Breast epithelium (tissue), 4 donors: ENCODE data around the gene EML1. TPM values are rescaled to one million over a fixed set of nuclear protein-coding genes. Genes with fewer than 3 reads are reported as not detected.

Source experiments
- DNase-seq, 2 donors: peaks; one replicate each; pipeline ENCODE4 v3.0.0-alpha.2; 2019; ENCODE audit warnings: low spot score in 2 of 2
- H3K27ac ChIP-seq, 2 donors: fragments of 200-600 bp; sonication (generic) in 1 of 2; one replicate each; pipeline ENCODE4 v1.5.1; 2016 to 2019; ENCODE audit warnings: mild to moderate bottlenecking in 1 of 2
- H3K27me3 ChIP-seq, 2 donors: fragments of 200-600 bp; sonication (generic) in 1 of 2; one replicate each; pipeline versions ENCODE4 v1.5.1 to v1.6.0; 2017 to 2019; ENCODE audit warnings: control low read depth in 1 of 2, mild to moderate bottlenecking in 1 of 2
- H3K36me3 ChIP-seq: fragments of 200-600 bp; one replicate; pipeline ENCODE4 v1.5.1; 2019
- H3K4me1 ChIP-seq, 2 donors: fragments of 200-600 bp; sonication (generic); one replicate each; pipeline ENCODE4 v1.5.1; 2016 to 2019; ENCODE audit warnings: control low read depth in 1 of 2
- H3K4me3 ChIP-seq, 3 donors: fragments of 200-600 bp; sonication (generic); 1 replicate in 2 of 3; 2 replicates in 1 of 3; pipeline ENCODE4 v1.5.1; 2016 to 2019; ENCODE audit warnings: mild to moderate bottlenecking in 3 of 3, moderate library complexity in 2 of 3
- H3K9me3 ChIP-seq, 2 donors: fragments of 200-600 bp; sonication (generic) in 1 of 2; one replicate each; pipeline ENCODE4 v1.5.1; 2016 to 2019; ENCODE audit warnings: control low read depth in 1 of 2
- POLR2A ChIP-seq: fragments of 450-650 bp; IDR thresholded peaks from one replicate; pipeline ENCODE4 v1.6.1; 2016; ENCODE audit warnings: antibody characterized with exemption, mild to moderate bottlenecking, moderate library complexity
- POLR2AphosphoS5 ChIP-seq, 3 donors: sonication (generic); formaldehyde crosslinking; IDR thresholded peaks; one replicate each; pipeline ENCODE4 v1.6.1; 2017; ENCODE audit warnings: antibody characterized with exemption in 3 of 3
- intact Hi-C: fragments of 100-400 bp; cut with DNase I; formaldehyde crosslinking; loops from one replicate; pipeline ENCODE4 v1.15.1; 2023; ENCODE audit warnings: low total_unique reads
- total RNA-seq, 3 donors: library from RNA; depleted of rRNA; stranded (reverse); fragments of >200 nt; gene quantifications; one replicate each; pipeline ENCODE4 v1.1.0, GENCODE V29; 2016
- TF ChIP-seq, protein P1 (sequence below), 3 donors: fragments of 450-650 bp; IDR thresholded peaks; one replicate each; pipeline ENCODE4 v1.5.1; 2016 to 2017; ENCODE audit warnings: antibody characterized with exemption in 3 of 3, mild to moderate bottlenecking in 3 of 3, moderate library complexity in 3 of 3

The EML1 gene
- total RNA-seq, 3 donors from 2014 or later, result 11.3 to 26.1 (median 25.9) TPM

DNA sequence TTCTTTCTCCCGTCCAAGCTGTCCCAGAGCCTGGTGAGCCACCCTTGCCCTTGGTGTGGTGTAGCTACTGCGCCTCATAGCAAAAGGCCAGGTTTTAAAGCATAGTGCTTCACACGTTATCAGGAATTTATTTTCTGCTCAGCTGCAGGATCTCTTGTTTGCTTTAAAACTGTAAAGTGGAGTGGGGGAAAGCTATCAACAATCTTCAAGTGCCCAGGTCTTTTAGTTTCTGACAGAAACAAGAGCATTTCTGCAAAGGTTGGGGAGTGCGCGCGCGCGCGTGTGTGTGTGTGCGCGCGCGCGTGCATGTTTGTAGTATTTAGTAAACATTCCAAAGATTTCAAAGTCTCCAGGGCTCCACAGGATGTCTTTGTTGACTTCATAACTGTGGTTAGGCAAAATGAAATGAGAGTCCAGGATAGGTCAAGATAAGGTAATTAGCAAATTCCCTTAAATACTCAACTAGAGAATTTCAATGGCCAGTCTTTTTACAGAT, 45.5 kb downstream of the EML1 start:
- no peak overlapping the region for H3K27ac ChIP-seq
- no peak for DNase-seq

DNA sequence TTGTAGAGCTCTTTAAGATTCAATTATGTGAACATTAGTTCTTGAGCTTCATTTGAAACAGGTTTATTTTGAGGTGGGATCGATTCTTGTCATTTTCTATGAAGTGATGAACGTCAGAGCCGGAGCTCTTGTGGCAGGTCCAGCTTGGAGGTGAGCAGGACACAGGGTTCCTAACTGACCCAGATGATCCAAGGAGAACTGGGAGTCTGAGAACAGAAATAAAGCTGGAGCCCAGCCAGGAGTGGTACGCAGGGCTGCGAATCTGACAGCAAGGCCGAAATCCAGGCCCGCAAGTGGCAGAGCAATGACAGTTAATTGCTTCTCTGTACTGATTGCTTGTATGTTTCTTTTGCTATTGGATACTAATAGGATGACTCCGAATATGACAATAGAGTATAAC, 46.5 kb downstream of the EML1 start:
- H3K27me3 ChIP-seq, result no peaks in the 10 kb centered on the region
- intact Hi-C loops, result no loop called here
- no peak overlapping the region for H3K4me3 ChIP-seq
- H3K36me3 ChIP-seq, result no peaks in the 10 kb centered on the region
- DNase-seq, result no peak
- no peak for TF ChIP-seq POLR2A
- TF ChIP-seq, protein P1, sequence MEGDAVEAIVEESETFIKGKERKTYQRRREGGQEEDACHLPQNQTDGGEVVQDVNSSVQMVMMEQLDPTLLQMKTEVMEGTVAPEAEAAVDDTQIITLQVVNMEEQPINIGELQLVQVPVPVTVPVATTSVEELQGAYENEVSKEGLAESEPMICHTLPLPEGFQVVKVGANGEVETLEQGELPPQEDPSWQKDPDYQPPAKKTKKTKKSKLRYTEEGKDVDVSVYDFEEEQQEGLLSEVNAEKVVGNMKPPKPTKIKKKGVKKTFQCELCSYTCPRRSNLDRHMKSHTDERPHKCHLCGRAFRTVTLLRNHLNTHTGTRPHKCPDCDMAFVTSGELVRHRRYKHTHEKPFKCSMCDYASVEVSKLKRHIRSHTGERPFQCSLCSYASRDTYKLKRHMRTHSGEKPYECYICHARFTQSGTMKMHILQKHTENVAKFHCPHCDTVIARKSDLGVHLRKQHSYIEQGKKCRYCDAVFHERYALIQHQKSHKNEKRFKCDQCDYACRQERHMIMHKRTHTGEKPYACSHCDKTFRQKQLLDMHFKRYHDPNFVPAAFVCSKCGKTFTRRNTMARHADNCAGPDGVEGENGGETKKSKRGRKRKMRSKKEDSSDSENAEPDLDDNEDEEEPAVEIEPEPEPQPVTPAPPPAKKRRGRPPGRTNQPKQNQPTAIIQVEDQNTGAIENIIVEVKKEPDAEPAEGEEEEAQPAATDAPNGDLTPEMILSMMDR (IDR thresholded peaks at IDR 0.05), result no peak
- TF ChIP-seq POLR2AphosphoS5 (IDR thresholded peaks at IDR 0.05), result no peak
- H3K27ac ChIP-seq, result no peak overlapping the region
- H3K4me1 ChIP-seq, result no peaks in the 10 kb centered on the region
- no peaks in the 10 kb centered on the region for H3K9me3 ChIP-seq

More for the DNA sequence above, 45.5 kb downstream of the EML1 start:
- Histone ChIP-seq H3K27me3 (no peaks in the 10 kb centered on the region), H3K9me3 (no peaks in the 10 kb centered on the region), H3K36me3 (no peaks in the 10 kb centered on the region), H3K4me1 (no peaks in the 10 kb centered on the region), H3K4me3 (no peak overlapping the region)
- intact Hi-C loops, result no loop called here
- TF ChIP-seq, protein P1 (IDR thresholded peaks at IDR 0.05), result no peak
- TF ChIP-seq POLR2AphosphoS5 (IDR thresholded peaks at IDR 0.05), result no peak

DNA sequence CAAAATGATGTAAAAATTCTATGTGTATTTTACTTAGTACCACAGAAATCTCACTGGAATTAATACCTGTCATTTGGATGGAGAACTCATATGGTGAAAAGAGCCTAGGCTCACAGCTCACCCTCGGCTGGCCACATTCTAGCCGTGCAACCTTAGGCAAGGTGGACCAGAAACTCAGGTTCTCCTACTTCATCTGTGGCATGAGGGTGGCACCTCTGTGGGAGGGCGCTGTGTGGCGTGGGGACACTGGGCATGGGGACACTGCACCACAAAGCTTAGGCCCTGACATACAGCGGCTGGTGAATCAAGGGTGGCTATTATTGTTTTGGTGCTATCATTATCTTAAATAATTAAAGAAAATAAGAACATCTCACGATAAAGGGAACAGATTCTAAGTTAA, 47.1 kb downstream of the EML1 start:
- no peak for DNase-seq
- TF ChIP-seq POLR2AphosphoS5 (IDR thresholded peaks at IDR 0.05), result no peak
- TF ChIP-seq POLR2A, result no peak
- TF ChIP-seq, protein P1 (IDR thresholded peaks at IDR 0.05), result no peak
- Histone ChIP-seq H3K36me3 (no peaks in the 10 kb centered on the region), H3K9me3 (no peaks in the 10 kb centered on the region), H3K27ac (no peak overlapping the region), H3K27me3 (no peaks in the 10 kb centered on the region), H3K4me3 (no peak overlapping the region), H3K4me1 (no peaks in the 10 kb centered on the region)
- intact Hi-C loops, result no loop called here

DNA sequence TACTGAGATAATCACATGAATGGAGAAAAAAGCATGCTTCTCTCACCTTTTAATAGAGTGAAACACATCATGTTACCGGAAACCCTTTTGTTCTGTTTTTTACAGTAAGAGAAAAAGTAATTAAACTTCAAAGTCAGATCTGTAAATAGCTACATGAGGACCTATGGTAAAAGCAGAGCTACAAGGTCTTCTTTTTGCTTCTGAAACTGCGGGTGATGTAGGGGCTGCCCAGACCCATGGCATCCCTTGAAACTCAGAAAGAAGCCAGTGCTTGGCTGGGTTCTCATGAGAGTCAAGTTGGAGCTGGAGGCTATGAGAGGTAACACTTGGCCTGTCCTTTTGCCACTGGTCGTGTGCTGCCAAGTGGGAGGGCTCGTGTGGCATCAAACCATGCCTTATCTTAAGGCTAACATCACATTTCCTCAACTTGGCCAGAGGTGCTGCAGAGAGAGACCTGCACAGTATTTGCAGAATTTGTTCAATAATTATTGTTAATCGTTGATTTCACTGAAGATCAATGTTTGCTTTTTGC, 47.6 kb downstream of the EML1 start:
- Histone ChIP-seq H3K27ac (no peak overlapping the region), H3K9me3 (no peaks in the 10 kb centered on the region), H3K4me1 (no peaks in the 10 kb centered on the region), H3K4me3 (no peak overlapping the region), H3K27me3 (no peaks in the 10 kb centered on the region), H3K36me3 (no peaks in the 10 kb centered on the region)
- TF ChIP-seq POLR2AphosphoS5 (IDR thresholded peaks at IDR 0.05), result no peak
- no peak for TF ChIP-seq POLR2A
- TF ChIP-seq, protein P1 (IDR thresholded peaks at IDR 0.05), result no peak
- intact Hi-C loops, result no loop called here
- DNase-seq, result no peak

DNA sequence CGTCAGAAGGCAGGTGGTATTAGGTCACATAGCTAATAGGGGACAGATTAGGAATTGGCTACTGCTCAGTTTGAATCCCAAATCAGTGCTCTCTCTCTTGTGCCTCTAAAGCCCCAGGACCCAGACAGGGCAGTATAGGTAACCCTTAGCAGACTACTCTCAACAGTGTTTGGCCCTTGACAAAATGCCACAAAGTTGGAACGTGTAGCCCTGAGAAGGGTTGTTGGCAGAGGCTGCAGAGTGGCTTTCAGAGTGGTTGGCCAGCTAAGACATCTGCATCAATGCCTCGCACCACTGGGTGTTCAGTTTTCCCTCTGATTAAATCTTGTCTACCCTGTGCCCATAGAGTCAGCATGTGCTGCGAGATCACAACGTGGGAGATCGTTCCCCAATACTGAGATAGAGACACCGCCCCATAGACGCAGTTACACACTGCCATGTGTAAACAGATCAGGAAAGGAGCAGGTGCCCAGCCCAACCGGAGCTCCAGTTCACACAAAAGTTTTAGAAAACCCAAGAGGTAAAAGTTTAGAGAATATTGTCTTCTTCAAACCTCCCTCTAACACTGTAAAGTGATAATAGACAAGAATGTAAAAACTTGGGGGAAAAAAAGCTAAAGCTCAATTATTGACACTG, 48.3 kb downstream of the EML1 start:
- Histone ChIP-seq H3K4me3 (no peak overlapping the region), H3K36me3 (no peaks in the 10 kb centered on the region), H3K9me3 (peaks cover 0 to 1% of the 10 kb centered on the region in 2 donors), H3K4me1 (no peaks in the 10 kb centered on the region), H3K27me3 (no peaks in the 10 kb centered on the region), H3K27ac (no peak overlapping the region)
- TF ChIP-seq POLR2A, result no peak
- TF ChIP-seq, protein P1 (IDR thresholded peaks at IDR 0.05), result no peak
- no peak for TF ChIP-seq POLR2AphosphoS5 (IDR thresholded peaks at IDR 0.05)
- intact Hi-C loops, result no loop called here
- DNase-seq, result no peak
